Tibial nerve (tissue), 4 donors: ENCODE data around the gene PCYT1A.

ENCODE experiments used
- CTCF ChIP-seq, 5 experiments: fragments of 200-600 bp in 3 of 5; fragments of 450-650 bp in 2 of 5; sonication (generic) in 3 of 5; IDR thresholded peaks; one replicate each; pipeline ENCODE4 v1.5.1; 2016 to 2019; ENCODE audit warnings: antibody characterized with exemption in 5 of 5, mild to moderate bottlenecking in 3 of 5, moderate library complexity in 2 of 5
- EP300 ChIP-seq, 2 donors: sonication (generic); formaldehyde crosslinking; IDR thresholded peaks; one replicate each; pipeline ENCODE4 v1.6.1; 2017; ENCODE audit warnings: antibody characterized with exemption in 2 of 2, mild to moderate bottlenecking in 1 of 2
- POLR2A ChIP-seq, 2 donors: fragments of 450-650 bp; IDR thresholded peaks; one replicate each; pipeline ENCODE4 v1.6.1; 2017; ENCODE audit warnings: antibody characterized with exemption in 2 of 2, mild to moderate bottlenecking in 2 of 2, moderate library complexity in 2 of 2

- TF ChIP-seq CTCF (IDR thresholded peaks at IDR 0.05) (no peak), POLR2A (IDR thresholded peaks at IDR 0.05) (no peak), EP300 (IDR thresholded peaks at IDR 0.05) (no peak)
Measured at GRCh38 chr3:196227629-196228493, 59.7 kb downstream of the PCYT1A start.
